Mucosa of descending colon (tissue), 3 donors: ENCODE measurements around the gene ZNF532. TPM values are rescaled to one million over a fixed set of nuclear protein-coding genes. Genes with fewer than 3 reads are reported as not detected.

ENCODE experiments used
- ATAC-seq: fragments of 200-7000 bp; cut with Tn5 transposase; one replicate; pipeline ENCODE4 v1.9.1; 2020; ENCODE audit warnings: mild to moderate bottlenecking, moderate library complexity
- DNase-seq, 3 donors: peaks; one replicate each; pipeline ENCODE4 v3.0.0-alpha.2; 2020
- H3K36me3 ChIP-seq: fragments of 200-600 bp; one replicate; pipeline ENCODE4 v1.8.0; 2021; ENCODE audit warnings: low read depth, mild to moderate bottlenecking
- H3K4me1 ChIP-seq: fragments of 200-600 bp; one replicate; pipeline ENCODE4 v1.8.0; 2021; ENCODE audit warnings: low read depth, mild to moderate bottlenecking
- H3K4me3 ChIP-seq: fragments of 200-600 bp; one replicate; pipeline ENCODE4 v1.8.0; 2021; ENCODE audit warnings: mild to moderate bottlenecking
- H3K9me3 ChIP-seq: fragments of 200-600 bp; one replicate; pipeline ENCODE4 v1.8.0; 2021; ENCODE audit warnings: mild to moderate bottlenecking
- CTCF ChIP-seq: fragments of 200-600 bp; IDR thresholded peaks from one replicate; pipeline ENCODE4 v1.8.0; 2022; ENCODE audit warnings: antibody characterized with exemption, mild to moderate bottlenecking
- intact Hi-C, 2 donors: fragments of 100-400 bp; cut with DNase I in 1 of 2; cut with micrococcal nuclease in 1 of 2; formaldehyde crosslinking; loops; one replicate each; pipeline versions ENCODE4 v1.11.0 to v1.11.1; 2022; cut with DNase I, micrococcal nuclease
- total RNA-seq, 3 donors: library from RNA; stranded (reverse); fragmentation: NEBNext Ultra II Directional in 2 of 3; extraction: Animal tissue kit (Norgen Biotek cat#: 25700) in 2 of 3; gene quantifications; one replicate each; pipeline versions ENCODE4 v1.2.1 to v1.2.4, GENCODE V29; 2021 to 2023
- donor health status: DM: no; HTN: no; CAD: no; lungs with moderate emphysema.
- donor health status: DM: no; HTN: no; CAD: no.
- donor health status: DM: no; HTN: yes; CAD: no.

The ZNF532 gene
- total RNA-seq, 3 donors from 2014 or later: 11.2 to 104 (median 16.3) TPM

- intact Hi-C loops: no loop called here
- no peak for DNase-seq
Observed at GRCh38 chr18:58951986-58952702, 87.5 kb downstream of the ZNF532 start.

GRCh38 chr18:58952858-58953257, 88.2 kb downstream of the ZNF532 start:
- DNase-seq (no peak), ATAC-seq (no peak)
- Histone ChIP-seq H3K4me1 (no peaks in the 10 kb centered on the region), H3K4me3 (no peak overlapping the region), H3K9me3 (no peaks in the 10 kb centered on the region), H3K36me3 (no peaks in the 10 kb centered on the region)
- intact Hi-C loops: no loop called here
- TF ChIP-seq CTCF: no peak

More at GRCh38 chr18:58951986-58952702, 87.5 kb downstream of the ZNF532 start:
- Histone ChIP-seq H3K4me3 (no peak overlapping the region), H3K36me3 (no peaks in the 10 kb centered on the region), H3K9me3 (no peaks in the 10 kb centered on the region), H3K4me1 (no peaks in the 10 kb centered on the region)
- no peak for ATAC-seq
- TF ChIP-seq CTCF: no peak

GRCh38 chr18:58953627-58954026, 89.0 kb downstream of the ZNF532 start:
- no peak for ATAC-seq
- Histone ChIP-seq H3K36me3 (no peaks in the 10 kb centered on the region), H3K9me3 (no peaks in the 10 kb centered on the region), H3K4me3 (no peak overlapping the region), H3K4me1 (no peaks in the 10 kb centered on the region)
- intact Hi-C loops: no loop called here
- DNase-seq: no peak
- TF ChIP-seq CTCF: no peak

GRCh38 chr18:58955001-58955400, 90.3 kb downstream of the ZNF532 start:
- TF ChIP-seq CTCF: no peak
- ATAC-seq: no peak
- no peaks in the 10 kb centered on the region for H3K4me1 ChIP-seq
- H3K36me3 ChIP-seq: no peaks in the 10 kb centered on the region
- H3K9me3 ChIP-seq: no peaks in the 10 kb centered on the region
- DNase-seq: no peak
- intact Hi-C loops: no loop called here
- no peak overlapping the region for H3K4me3 ChIP-seq

GRCh38 chr18:58955738-58956137, 91.1 kb downstream of the ZNF532 start:
- Histone ChIP-seq H3K4me3 (no peak overlapping the region), H3K4me1 (no peaks in the 10 kb centered on the region), H3K9me3 (no peaks in the 10 kb centered on the region), H3K36me3 (no peaks in the 10 kb centered on the region)
- TF ChIP-seq CTCF: no peak
- DNase-seq (no peak), ATAC-seq (no peak)
- intact Hi-C loops: no loop called here
